ENCODE results near the gene NDUFB2.
"Not testable (repeated sequence)": the region's sequence is repeated elsewhere in the genome, so short reads cannot be mapped to it uniquely, and the experiment has no call there.

NDUFB2 gene

DNA sequence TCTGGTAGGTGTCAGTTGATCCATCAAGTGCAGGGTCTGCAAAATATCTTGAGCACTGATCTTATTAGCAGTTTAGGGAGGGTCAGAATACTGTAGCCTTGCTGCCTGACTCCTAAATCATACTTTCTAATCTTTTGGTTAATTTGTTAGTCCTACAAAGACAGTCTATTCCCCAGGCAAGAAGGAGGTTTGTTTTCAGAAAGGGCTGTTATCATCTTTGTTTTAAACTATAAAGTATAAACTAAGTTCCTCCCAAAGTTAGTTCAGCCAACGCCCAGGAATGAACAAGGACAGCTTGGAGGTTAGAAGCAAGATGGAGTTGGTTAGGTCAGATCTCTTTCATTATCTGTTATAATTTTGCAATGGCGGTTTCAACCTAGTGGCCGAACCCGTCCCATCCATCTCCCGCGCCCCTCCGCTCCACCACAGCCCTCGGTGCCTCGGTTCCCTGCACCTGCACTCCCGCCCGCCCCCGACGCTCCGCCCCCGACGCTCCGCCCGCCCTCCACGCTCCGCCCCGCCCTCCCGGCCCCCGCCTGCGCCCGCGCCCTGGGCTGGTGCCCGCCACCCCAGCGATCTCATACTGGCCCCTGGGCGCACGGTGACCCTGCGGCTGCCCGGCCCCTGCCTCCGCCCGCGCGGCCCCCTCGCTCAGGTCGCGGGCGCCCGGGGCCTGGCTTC is 24.0 kb upstream of the NDUFB2 start, which contains the start of gene ADCK2:
TSS of gene ADCK2 (plus strand) at position 564 of the 681 bp plus-strand sequence. CDS start 386 bp downstream, outside the sequence.
- DNase-seq (ENCODE audit: low read depth in 2 of 2), result peak; percentile 31 to 44

DNA sequence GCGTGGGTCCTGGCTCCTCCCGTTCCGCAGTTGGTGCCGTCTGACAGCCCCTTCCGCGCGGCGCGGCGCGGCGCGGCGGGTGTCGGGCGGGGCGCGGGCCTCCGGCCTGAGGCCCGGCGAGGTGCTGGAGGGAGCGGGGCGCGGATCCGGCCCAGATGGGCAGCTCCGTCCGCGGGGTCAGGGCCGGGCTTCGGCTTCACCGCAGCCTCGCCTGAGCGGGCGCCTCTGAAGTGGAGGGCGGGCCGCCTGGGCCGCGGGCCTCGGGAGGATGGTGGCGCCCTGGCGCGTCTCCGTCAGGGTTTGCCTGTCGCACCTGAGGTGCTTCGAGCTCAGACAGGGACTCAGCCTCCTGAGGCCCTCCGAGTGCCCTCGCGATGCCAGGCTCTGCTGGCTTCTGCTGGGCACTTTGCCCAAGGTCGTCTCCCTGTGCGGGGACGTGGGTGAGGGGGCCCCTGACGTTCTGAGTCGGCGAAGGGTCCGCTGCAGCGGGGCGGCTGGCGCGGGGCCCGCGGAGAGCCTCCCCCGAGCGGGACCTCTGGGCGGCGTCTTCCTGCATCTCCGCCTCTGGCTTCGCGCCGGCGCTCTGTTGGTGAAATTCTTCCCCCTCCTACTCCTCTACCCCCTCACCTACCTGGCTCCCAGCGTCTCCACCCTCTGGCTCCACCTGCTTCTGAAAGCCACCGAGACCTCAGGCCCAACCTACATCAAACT is 23.3 kb upstream of the NDUFB2 start:
- peak in 1 of 2 donors; percentile 23 for DNase-seq (ENCODE audit: low read depth in 2 of 2)

DNA sequence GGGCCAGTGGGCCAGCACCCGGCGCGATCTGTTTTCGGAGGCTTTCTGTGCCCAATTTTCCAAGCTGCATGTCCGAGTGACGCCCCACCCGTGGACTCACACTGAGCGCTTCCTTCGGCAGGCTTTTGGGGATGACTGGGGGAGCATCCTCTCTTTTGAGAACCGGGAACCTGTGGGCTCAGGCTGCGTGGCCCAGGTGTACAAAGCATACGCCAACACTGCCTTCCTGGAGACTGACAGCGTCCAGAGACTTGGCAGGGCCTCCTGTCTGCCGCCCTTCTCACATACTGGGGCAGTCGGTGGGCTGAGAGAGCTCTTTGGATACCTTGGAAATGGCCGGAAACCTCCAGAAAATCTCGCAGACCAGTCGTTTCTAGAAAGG is 22.7 kb upstream of the NDUFB2 start:
- DNase-seq (ENCODE audit: low read depth in 2 of 2), result no peak

DNA sequence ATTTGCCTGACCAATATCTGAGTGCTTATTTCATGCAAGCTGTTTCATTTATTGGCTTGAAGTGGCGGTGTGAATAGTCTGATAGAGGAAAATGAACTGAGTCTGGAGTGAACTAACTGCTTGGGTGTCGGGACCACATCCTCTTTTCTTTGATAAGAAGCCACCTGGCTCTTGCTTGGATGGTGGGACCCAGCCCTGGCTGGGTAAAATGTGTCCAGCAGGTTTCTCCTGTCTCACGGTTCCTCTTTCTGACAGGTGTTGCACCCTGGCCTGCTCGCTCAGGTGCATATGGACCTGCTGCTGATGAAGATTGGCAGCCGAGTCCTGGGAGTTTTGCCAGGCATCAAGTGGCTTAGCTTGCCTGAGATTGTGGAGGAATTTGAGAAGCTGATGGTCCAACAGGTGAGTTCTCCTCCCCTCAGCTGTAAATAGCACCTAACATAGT is 22.1 kb upstream of the NDUFB2 start:
- DNase-seq (ENCODE audit: low read depth in 2 of 2), result no peak

DNA sequence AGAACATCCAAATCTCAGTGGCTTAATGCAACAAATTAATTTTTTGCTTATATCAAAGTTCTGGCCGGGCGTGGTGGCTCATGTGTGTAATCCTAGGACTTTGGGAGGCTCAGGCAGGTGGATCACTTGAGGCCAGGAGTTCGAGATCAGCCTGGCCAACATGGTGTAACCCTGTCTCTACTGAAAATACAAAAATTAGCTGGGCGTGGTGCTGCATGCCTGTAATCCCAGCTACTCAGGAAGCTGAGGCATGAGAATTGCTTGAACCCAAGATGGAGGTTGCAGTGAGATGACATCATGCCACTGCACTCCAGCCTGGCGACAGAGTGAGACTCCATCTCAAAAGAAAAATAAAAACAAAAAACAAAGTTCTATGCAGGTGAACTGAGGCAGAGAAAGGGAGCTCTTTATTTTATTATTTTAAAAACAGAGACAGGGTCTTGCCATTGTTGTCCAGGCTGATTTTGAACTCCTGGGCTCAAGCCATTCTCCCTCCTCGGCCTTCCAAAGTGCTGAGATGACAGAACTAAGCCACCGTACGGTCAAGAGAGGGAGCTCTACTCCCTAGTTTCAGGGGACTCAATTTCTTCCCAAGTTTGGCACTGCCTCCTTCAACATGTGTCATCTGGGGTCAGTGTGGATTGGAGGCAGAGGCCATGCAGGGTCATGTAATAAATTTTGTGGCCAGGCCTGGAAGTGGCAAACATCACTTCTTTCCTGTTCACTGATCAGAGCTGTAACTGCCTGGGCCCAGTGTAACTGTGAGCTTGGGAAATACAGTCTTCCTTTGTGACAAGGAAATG is 21.4 kb upstream of the NDUFB2 start:
- DNase-seq (ENCODE audit: low read depth in 2 of 2), result no peak

DNA sequence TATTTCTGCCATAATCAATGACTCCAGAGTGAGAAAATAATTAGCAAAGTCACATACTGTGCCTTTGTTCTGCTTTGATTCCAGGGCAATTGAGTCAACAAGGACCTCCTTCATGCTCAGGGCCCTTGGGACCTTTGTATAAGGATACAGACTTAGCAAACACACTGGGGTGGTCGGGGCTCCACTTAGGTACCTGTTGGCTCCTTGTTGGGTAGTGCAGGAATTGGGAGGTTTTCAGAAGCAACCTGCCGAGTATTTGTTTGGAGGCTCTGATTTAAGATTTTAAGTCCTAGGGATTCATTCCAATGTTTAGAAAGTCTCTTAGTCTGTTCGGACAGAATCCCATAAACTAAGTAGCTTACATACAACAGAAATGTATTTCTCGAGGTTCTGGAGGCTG is 20.8 kb upstream of the NDUFB2 start:
- no peak for DNase-seq (ENCODE audit: low read depth in 2 of 2)

DNA sequence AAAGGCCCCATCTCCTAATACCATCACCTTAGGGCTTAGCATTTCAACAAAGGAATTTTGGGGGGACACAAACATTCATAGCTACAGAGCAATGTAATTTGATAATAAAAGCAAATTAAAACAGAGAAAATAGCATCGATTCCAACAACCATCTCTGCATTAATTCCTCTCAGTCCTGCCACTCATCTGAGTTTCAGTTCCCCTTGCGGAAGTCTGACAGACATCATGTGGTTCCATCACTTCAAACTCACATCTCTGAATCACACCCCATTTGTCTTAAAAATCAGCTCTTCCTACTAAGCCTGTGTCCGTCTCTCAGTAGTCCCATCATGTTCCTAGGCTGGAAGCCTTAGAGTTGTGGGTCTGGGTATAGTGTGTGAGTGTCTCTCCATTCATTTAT is 20.2 kb upstream of the NDUFB2 start:
- DNase-seq (ENCODE audit: low read depth in 2 of 2), result no peak

DNA sequence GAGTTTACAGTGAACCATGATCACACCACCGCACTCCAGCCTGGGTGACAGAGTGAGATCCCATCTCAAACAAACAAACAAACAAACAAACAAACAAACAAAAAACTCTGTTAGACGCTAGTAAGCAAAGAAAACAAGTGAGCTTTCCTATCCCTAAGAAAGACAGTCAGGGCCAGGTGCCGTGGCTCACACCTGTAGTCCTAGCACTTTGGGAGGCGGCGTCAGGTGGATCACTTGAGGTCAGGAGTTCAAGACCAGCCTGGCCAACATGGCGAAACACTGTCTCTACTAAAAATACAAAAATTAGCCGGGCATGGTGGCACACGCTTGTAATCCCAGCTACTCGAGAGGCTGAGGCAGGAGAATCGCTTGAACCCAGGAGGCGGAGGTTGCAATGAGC is 19.6 kb upstream of the NDUFB2 start:
- DNase-seq (ENCODE audit: low read depth in 2 of 2), result not testable (repeated sequence)

DNA sequence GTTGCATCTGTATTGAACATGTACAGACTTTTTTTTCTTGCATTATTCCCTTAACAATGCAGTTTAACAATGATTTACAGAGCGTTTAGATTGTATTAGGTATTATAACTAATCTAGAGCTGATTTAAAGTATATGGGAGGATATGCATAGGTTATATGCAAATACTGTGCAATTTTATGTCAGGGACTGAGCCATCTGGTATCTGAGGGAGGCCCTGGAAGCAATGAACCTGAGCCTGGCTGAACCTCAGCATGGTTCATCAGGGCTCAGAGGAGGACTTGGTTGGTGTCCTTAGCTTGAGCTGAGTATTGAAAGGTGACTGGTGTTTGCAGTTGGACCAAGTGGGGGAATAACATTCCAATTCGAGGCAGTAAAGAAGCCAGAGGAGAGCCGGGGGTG is 19.0 kb upstream of the NDUFB2 start:
- DNase-seq (ENCODE audit: low read depth in 2 of 2), result no peak

DNA sequence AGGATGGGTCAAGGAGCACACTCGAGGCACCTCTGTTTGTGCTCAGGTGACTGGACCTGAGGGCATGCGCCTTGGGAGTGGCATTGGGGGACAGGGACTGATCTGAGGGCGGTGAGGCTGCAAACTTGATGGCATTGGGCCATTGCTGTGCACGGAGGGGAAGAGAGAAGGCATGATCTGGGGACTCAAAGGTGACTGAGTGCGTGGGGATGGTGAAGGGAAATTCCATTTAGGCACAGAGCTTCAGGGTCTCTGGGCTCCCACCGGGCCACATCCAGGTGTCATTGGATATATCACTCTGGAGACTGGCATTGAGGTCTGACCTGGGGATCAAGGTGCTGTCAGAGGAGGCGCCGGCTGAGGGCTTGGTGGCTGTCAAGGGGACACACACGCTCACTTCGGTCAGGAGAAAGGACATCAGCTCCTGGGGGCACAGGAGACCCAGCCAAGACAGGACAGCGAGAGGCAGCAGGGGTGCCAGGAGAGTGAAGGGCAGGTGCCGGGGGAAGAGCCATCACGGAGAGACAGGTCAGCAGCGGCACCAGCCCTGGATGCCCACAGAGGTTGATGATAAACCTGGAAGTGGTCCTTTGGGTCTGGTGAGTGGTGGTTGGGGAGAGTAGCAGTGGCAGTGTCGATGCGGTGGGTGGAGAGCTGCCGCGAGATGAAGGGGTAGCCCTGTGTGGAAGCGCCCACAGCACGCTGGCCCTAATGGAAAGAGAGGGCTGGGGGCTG is 18.3 kb upstream of the NDUFB2 start:
- DNase-seq (ENCODE audit: low read depth in 2 of 2), result no peak

DNA sequence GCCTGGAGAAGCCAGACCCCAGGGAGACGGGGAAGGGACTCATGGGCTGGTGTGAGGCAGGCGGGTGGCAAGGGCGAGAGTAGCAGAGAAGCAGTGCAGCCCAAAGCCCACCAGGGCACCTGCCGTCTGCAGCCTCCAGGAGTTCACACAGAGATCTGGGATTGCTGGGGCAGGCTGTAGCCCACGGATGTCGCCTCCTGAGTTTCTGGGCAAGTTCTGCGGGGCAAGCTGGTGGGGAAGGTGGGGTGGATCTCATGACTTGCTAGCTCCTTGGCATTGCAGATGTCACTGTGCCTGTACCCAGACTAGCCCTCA is 17.7 kb upstream of the NDUFB2 start:
- DNase-seq (ENCODE audit: low read depth in 2 of 2), result no peak

DNA sequence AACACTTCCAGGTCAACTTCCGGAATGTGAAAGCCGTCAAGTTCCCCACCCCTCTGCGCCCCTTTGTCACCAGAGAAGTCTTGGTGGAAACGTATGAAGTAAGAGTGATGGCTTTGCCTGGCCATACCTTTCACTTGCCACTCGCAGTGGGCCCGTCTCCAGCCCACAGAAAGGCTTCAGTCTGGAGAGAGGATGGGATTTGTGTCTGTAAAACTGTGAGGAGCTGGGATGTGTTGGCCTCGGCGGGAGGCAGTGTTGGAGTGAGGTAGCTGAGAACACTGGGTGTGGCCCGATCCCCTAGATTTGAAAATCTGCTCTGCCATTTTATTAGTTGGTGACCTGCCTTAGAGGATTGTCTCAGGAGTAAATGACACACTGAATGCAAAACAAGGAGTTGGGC is 17.3 kb upstream of the NDUFB2 start:
- DNase-seq (ENCODE audit: low read depth in 2 of 2), result no peak

DNA sequence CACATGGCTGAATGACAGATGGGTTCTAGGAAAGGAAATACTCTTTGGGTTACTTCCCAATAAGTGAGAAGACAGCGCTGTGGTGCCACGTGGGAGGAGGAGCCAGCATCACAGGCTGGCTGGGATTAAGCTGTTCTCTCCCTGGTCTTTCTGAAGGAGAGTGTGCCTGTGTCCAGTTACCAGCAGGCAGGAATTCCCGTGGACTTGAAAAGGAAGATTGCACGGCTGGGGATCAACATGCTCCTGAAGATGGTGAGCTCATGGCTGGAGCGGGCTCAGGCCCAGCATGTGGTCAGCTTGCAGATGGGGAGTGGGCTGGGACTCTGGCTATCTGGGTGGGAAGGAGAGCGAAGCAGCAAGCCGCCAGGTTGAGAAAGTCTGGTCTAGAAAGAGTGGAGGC is 15.6 kb upstream of the NDUFB2 start:
- DNase-seq (ENCODE audit: low read depth in 2 of 2), result no peak

DNA sequence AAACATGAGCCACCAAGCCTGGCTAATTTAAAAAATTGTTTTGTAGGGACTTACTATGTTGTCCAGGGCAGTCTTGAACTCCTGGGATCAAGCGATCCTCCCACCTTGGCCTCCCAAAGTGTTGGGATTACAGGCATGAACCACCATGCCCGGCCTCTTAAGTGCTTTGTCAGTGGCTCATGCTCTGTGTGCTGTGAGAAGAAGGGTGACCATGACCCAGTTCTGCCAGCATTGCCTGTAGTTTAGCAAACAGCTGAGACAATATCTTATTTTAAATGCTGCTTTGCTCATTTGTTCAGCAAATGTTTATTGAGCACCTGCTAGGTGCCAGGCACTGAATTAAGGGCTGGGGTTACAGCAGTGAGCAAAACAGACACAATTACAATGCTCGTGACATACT is 14.7 kb upstream of the NDUFB2 start:
- no peak for DNase-seq (ENCODE audit: low read depth in 2 of 2)

DNA sequence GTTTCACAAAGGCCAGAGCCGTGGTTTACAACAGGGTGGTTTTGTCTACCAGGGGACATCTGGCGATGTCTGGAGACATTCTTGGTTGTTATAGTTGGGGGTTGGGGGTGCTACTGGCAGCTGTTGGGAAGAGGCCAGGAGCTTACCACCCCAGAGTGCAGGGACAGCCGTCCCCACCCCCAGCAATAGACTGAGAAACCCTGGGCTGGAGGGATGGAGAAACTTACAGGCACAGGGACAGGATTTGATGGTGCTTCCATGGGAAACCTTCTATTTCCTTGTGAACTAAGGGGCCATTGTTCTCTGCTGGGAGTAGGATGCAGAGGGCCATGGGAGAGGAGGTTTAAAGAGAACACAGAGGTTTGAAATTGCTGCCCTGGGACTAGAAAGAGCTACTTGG is 12.9 kb upstream of the NDUFB2 start:
- DNase-seq (ENCODE audit: low read depth in 2 of 2), result no peak

DNA sequence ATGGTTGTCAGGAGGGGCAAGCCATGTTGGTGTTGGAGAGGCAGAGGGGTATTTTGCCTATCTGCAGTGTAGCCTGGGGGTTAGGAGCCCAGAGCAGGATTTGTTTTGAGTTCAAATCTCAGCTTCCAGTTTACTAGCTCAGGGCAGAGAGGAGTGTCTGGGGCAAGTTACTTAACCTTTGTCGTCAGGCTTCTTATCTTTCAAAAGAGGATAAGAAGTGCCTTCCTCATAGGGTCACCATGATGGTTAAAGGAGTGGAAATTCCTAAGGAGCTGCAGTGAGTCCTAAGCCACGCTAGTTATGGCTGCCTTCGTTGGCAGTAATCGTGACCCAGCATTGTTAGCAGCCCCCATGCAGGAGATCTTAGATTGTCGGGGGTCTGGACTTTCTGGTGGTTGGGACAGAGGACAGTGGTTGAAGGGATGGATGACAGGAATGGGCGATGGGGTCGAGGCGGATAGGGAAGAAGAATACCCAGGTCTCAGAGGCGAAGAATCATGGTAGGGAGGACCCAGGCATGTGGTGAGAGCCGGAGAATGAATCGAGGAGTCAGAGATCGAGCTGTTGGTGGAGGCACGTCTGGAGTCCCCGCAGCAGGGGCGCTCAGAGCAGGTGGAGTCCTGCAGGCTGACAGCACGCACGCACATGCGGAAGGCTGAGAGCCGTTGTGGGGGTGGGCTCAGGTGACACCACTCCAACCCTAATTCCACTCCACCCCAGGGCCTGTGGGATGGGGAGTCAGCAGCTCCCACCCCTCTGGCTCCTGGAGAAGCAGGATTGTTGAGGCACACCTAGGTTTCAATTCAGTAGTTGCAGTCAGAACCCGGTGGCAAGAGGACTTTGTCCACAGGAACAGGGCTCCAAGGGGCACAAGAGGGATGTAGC is 12.2 kb upstream of the NDUFB2 start:
- no peak for DNase-seq (ENCODE audit: low read depth in 2 of 2)

DNA sequence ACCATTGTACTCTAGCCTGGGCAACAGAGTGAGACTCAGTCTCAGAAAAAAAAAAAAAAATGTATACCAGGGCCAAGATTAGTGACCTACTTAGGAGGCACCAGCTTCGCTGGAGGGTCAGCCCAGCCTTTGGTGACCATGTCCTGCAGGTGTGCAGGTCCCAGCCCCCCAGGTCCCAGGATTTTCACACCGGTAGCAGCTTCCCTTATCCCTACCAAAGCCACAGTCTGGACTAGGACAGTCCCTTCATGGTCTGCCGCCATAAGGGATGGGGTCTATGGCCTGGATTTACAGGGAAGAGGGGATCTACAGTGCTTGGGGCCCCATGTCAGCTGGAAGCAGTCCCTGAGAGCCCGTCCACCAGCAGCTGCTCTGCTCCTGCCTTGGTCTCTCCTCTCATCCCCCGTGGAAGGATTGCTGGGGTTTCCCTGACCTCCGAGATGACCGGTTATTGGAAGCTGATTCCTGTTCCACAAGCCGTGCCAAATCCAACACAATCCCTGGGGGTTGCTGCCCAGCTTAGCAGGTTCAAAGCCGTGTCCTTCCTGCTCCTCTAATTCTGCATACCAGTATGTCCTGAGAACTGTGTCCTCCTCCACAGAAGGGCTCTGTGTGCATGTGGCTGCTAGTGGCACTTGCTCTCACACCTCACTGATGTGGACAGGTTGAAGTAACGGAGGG is 11.0 kb upstream of the NDUFB2 start:
- no peak for DNase-seq (ENCODE audit: low read depth in 2 of 2)

DNA sequence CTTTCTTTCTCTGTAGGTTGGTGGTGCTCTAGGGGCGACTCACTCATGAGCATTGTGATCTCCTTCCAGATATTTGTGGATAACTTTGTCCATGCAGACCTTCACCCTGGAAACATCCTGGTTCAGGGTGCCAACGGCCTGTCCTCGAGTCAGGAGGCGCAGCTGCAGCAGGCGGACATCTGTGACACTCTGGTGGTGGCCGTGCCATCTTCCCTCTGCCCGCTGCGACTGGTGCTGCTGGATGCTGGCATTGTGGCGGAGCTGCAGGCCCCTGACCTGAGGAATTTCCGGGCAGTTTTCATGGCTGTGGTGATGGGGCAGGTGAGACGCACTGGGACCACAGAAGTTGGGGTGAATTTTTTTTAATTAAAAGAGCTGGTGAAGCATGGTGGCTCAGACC is 9.6 kb upstream of the NDUFB2 start:
- no peak for DNase-seq (ENCODE audit: low read depth in 2 of 2)

DNA sequence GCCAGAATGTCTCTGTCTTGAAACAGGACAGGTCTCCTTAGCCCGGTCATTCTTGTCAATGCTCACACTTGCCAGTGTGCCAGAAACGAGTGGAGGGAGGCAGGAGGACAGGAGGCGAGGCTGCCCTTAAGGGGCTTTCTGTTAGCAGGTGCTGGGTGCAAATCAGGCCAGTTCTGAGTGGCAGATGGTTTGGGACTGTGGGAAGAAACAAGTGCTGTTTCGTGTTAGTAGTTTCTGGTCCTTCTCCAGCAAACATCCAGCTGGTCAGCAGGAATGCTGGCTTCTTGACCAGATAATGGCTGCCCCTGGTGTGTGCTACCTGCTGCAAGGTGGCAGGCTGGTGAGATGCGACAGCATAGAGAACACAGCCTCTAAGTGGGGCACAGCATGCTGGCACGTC is 8.2 kb upstream of the NDUFB2 start:
- no peak for DNase-seq (ENCODE audit: low read depth in 2 of 2)
